ENCODE measurements around the gene C1QTNF2. TPM values are rescaled to one million over a fixed set of nuclear protein-coding genes. Genes with fewer than 3 reads are reported as not detected.

C1QTNF2 gene
- total RNA-seq, 1 donor from 2014 or later: 1.6 TPM

DNA sequence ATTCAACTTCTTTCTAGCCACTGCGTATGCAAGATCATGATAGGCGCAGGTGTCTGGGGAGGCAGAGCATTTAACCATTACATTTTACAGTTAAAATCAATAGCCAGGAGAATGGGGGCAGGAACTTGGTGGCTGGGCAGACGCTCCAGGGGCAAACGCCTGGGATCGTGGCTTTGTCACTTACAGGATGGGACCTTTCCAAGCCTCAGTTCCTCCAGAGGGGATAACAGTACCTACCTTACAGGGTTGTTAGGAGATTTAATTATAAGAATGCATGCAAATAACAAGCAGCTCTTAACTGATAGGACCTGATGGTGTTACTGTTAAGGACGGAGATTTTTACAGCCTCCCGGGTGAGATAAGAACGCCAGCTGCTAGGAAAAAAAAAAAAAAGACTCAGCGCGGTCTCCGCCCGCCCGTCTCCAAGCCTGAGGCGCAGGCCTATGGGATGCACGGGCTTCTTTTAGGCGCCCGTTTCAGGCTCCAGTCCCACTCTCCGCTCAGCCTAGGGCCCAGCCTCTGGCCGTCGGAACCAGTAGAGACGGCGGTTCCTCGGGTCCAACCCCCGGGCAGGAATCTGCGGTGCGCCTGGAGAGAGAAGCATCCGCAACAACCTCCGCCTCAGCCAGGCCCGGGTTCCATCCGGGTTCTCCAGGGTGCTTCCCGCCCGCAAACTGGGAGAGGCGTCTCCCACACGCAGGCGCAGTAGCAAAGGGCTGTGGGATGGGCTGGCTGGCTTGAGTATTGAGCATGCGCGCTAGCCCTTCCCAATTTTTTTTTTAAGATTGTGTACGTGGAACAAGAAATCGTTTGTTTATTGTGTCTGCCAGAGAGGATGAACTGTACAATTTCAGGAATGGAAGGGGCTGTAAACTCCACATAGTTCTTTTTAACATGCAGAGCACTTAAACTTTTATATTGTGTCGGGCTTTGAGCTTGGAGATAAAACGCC, 29.3 kb upstream of the C1QTNF2 start, which contains the start of gene FAM200C:
FAM200C (minus strand) TSS at position 653 of the 952 bp plus-strand sequence. CDS start 4,564 bp downstream, outside the sequence.
- no peaks in the 10 kb centered on the region for H3K9me3 ChIP-seq
- DNase-seq (peak; percentile 93), ATAC-seq (peak; percentile 99 to 100)
- peak within 1 kb of the TSS; percentile 73 for H3K4me3 ChIP-seq
- TF ChIP-seq, protein P1, sequence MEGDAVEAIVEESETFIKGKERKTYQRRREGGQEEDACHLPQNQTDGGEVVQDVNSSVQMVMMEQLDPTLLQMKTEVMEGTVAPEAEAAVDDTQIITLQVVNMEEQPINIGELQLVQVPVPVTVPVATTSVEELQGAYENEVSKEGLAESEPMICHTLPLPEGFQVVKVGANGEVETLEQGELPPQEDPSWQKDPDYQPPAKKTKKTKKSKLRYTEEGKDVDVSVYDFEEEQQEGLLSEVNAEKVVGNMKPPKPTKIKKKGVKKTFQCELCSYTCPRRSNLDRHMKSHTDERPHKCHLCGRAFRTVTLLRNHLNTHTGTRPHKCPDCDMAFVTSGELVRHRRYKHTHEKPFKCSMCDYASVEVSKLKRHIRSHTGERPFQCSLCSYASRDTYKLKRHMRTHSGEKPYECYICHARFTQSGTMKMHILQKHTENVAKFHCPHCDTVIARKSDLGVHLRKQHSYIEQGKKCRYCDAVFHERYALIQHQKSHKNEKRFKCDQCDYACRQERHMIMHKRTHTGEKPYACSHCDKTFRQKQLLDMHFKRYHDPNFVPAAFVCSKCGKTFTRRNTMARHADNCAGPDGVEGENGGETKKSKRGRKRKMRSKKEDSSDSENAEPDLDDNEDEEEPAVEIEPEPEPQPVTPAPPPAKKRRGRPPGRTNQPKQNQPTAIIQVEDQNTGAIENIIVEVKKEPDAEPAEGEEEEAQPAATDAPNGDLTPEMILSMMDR (IDR thresholded peaks at IDR 0.05): no peak
- H3K4me1 ChIP-seq: peaks cover 20% of the 10 kb centered on the region
- intact Hi-C loops (cut with DNase I): no loop called here
- no peaks in the 10 kb centered on the region for H3K27me3 ChIP-seq (ENCODE audit: low read depth)
- peak within 1 kb of the TSS; percentile 84 for H3K27ac ChIP-seq
- H3K36me3 ChIP-seq: peaks cover 33% of the 10 kb centered on the region

DNA sequence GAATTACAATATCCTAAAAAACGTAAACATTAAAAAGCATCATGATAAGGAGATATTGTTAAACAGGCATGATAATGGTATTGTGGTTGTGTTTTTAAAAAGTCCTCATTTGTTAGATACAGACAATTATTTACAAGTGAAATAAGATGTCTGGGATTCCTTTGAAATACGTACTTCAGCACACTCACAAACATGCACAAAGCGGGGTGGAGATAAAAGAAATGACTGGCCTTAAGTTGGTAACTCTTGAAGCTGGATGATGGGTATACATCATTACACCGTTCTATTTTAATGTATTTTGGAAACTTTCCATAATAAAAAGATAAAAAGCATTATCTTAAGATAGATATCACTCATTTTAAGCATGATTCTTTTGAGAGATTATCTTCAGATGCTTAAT, 28.4 kb upstream of the C1QTNF2 start:
- Histone ChIP-seq H3K4me1 (peaks cover 20% of the 10 kb centered on the region), H3K9me3 (no peaks in the 10 kb centered on the region), H3K27me3 (ENCODE audit: low read depth) (no peaks in the 10 kb centered on the region), H3K36me3 (peaks cover 24% of the 10 kb centered on the region), H3K27ac (peak overlapping the region; percentile 84), H3K4me3 (peak overlapping the region; percentile 73)
- ATAC-seq: no peak
- TF ChIP-seq, protein P1 (IDR thresholded peaks at IDR 0.05): no peak
- no peak for DNase-seq
- intact Hi-C loops (cut with DNase I): no loop called here

DNA sequence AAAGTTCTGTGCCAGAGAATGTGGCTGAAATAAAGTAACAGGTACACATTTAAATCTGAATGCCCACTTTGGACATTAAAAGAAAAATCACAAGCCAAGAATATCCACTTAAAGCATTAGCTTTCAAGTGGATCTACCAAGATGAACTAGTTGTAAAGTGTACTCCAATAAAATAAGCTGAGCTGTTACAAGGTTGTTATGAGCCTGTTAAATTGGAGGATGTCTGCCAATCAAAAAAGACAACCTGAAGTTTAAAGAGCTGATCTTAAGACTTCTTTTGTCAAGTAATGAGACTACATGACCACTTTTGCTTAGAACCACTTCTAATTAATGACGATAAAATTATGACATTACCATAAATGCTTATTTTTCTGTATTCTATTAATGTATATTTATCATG, 27.1 kb upstream of the C1QTNF2 start:
- no peak for ATAC-seq
- H3K4me1 ChIP-seq: peaks cover 25% of the 10 kb centered on the region
- intact Hi-C loops (cut with DNase I): no loop called here
- no peaks in the 10 kb centered on the region for H3K9me3 ChIP-seq
- DNase-seq: no peak
- H3K27ac ChIP-seq: no peak overlapping the region
- no peak overlapping the region for H3K4me3 ChIP-seq
- TF ChIP-seq, protein P1 (IDR thresholded peaks at IDR 0.05): no peak
- no peaks in the 10 kb centered on the region for H3K27me3 ChIP-seq (ENCODE audit: low read depth)
- H3K36me3 ChIP-seq: peaks cover 11% of the 10 kb centered on the region

DNA sequence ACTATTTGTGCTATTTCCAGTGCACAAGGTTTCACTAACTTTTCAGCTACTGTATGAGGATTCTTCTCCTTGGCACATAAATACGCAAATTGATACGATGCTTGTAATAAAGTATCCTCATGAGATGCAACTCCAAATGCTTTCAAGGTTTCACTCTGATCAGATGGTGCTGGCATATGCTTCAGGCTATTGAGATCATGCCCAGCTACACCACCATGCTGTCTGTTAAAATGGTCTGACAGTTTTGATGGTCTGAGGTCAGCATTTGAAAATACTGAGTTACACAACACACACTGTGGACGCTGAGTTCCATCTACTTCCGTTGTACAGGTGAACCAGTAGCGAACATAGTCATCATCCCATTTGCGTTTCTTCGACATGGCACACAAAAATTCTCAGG, 24.7 kb upstream of the C1QTNF2 start:
- no peaks in the 10 kb centered on the region for H3K36me3 ChIP-seq
- no peak overlapping the region for H3K27ac ChIP-seq
- no peak for DNase-seq
- H3K4me3 ChIP-seq: no peak overlapping the region
- intact Hi-C loops (cut with DNase I): no loop called here
- H3K27me3 ChIP-seq (ENCODE audit: low read depth): no peaks in the 10 kb centered on the region
- H3K4me1 ChIP-seq: peaks cover 20% of the 10 kb centered on the region
- TF ChIP-seq, protein P1 (IDR thresholded peaks at IDR 0.05): no peak
- no peak for ATAC-seq
- H3K9me3 ChIP-seq: no peaks in the 10 kb centered on the region

DNA sequence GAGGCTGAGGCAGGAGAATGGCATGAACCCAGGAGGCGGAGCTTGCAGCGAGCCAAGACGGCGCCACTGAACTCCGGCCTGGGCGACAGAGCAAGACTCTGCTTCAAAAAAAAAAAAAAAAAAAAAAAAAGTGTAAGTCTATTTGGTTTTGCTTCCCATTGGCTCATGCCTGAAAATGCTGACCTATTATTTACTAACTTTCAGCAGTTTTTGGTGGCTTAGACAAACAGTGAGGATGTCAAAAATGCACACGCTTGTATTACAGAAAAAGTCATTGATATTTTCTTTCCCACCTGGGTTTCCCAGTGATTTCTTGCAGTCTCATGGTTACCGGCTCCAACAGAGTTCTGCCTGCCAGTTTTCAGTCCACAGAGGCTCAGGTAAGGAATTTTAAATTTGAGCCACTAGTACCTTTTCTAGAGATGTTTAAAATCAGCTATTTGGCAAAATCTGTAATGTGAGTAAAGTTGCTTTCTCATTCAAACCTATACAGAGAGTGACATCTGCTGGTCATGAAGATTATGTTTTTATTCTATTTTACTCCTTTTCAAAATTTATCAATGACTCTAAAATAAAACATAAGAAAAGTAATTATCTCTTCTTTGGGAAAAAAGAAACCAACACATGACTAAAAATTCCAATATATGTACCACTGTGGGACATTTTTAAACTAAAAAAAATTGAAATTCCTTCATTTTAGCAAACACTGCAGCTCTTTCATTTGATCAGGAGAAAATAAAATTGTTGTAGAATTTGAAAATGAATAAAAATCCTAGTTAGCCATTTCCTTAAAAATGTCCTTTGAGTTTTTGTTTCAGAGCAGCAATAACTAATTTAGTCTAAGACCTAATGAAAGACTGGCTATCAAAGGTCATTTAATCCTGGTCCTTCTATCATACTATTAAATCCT, 20.6 kb upstream of the C1QTNF2 start:
- Histone ChIP-seq H3K4me3 (no peak overlapping the region), H3K27ac (no peak overlapping the region), H3K36me3 (no peaks in the 10 kb centered on the region), H3K4me1 (peaks cover 5% of the 10 kb centered on the region), H3K9me3 (peaks cover 8% of the 10 kb centered on the region), H3K27me3 (ENCODE audit: low read depth) (no peaks in the 10 kb centered on the region)
- no peak for ATAC-seq
- DNase-seq: no peak
- TF ChIP-seq, protein P1 (IDR thresholded peaks at IDR 0.05): peak; percentile 32
- intact Hi-C loops (cut with DNase I): no loop called here

Data from lower lobe of right lung (tissue), 2 donors.